HG03439 (cell line): ENCODE data around the gene RFT1.
"Not testable (repeated sequence)": the region's sequence is repeated elsewhere in the genome, so short reads cannot be mapped to it uniquely, and the experiment has no call there.

Experiments
- ATAC-seq: cut with Tn5 transposase; IDR thresholded peaks from one replicate; pipeline ENCODE4 v1.9.1; 2021; ENCODE audit warnings: mild to moderate bottlenecking, moderate library complexity; ENCODE audit not compliant: unreplicated experiment

Gene RFT1

GRCh38 chr3:53163444-53164387 is 33.5 kb upstream of the RFT1 start:
- no peak for ATAC-seq

DNA sequence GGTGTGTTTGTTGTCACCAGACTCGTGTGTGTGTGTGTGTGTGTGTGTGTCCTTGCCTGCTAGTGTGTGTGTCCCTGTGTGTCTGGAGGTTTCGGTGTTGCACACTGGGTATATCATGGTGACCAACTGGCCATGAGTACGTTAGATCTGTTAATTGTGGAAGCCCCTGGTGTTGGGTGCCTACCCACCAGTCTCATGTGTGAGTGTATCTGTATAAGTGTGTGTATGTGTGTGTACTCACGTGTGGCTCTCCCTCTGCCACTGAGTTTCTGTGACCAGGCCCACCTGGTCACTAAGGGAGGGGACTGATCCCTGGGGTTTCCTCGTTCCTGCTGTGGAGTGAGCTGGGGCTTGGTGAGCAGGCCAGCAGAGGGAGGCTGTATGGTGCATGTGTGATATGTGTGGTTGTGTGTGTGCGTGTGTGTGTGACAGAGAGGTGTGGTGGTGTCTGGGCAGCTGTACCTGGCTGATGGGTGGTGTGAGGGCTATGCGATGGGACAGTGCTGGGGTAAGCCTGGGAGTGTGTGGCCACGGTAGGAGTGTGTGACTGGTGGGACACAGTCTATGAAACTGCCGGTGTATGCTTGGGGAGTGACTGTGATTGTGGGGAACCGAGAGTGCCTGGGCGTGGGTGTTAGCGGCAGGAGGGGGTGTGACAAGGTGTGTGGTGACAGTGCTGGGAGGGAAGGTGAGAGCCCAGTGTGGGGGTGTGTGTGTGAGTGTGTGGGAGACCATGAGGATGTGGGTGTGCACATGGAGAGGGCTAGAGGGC is 32.6 kb upstream of the RFT1 start:
- no peak for ATAC-seq

DNA sequence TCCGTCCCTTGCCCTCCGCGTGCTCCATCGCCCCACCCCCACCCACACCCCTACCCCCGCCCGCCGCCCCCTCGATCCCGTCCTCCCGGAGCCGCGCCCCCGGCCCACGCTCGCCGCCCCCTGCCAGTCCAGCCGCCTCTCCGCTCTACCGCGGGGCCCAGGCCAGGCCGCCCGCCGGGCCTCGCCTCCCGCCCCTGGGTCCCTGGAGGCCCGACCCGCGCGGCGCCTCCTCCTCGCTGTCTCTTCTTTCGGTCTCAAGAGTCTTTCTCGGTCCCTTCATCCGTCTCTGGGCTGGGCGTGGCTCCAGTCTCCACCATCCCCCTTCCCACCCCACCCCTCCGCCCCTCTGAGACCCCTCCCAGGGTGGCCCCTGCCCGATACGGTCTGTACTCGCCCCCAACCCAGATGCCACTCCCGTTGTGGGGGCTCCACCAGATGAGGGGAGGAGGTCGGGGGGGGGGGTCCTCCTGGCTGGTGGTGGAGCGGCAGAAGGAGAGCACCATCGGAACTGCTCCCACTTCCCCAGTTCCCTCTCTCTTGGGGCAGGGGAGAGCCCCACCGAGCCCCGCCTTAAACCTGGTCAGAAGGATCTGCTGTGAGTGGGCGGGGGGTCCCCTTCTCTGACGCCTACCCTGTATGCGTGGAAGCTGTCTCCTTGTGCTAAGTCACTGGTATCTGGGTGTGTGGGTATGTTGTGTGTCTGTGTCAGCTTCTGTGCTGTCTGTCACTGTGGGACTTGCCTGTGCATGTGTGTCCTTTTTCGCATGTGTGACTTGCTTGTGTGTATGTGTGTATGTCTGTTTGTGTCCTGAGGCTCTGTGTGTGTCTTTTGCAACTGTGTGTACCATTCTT is 31.8 kb upstream of the RFT1 start:
- ATAC-seq = no peak

GRCh38 chr3:53161450-53161819 is 31.2 kb upstream of the RFT1 start:
- ATAC-seq = peak; percentile 8

DNA sequence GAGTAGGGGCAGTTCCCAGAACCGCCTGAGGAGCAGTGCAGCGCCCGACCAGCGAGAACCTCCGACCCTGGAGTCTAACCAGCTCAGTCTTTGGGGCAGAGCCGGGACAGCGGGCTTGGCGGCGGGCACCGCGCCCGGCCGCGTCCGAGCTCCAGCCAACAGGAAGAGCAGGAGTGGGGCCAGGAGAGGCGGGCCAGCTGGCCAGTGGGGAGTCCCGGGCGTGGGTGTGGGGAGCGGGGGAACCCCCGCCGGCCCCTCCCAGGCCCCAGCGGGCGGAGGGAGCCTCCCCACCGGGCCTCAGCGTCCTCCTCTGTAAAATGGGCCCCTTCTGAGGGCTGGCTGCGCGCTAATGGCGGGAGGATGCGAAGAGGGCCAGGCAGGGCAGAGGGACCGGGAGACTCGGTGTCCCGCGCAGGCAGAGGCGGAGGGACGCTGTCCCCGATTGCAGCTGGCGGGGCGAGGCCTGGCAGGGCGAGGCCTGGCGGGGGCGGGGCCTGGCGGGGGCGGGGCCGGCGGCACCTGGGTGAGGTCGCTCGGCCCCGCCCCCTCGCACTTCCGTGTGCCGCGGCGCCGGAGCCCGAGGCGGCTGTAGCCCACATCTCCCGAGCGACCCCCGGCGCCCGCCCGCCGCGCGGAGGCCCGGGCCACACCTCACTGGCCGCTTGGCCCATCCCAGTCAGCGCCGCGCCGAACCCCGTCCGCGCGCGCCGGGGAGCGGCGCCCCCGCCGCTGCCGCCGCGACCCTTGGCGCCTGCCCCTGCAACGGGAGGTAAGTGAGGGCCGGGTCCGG is 30.6 kb upstream of the RFT1 start, which contains the start of gene PRKCD:
PRKCD (plus strand) TSS at position 550 of the 790 bp plus-strand sequence. CDS start 17,214 bp downstream, outside the sequence.
- peak; percentile 45 for ATAC-seq

DNA sequence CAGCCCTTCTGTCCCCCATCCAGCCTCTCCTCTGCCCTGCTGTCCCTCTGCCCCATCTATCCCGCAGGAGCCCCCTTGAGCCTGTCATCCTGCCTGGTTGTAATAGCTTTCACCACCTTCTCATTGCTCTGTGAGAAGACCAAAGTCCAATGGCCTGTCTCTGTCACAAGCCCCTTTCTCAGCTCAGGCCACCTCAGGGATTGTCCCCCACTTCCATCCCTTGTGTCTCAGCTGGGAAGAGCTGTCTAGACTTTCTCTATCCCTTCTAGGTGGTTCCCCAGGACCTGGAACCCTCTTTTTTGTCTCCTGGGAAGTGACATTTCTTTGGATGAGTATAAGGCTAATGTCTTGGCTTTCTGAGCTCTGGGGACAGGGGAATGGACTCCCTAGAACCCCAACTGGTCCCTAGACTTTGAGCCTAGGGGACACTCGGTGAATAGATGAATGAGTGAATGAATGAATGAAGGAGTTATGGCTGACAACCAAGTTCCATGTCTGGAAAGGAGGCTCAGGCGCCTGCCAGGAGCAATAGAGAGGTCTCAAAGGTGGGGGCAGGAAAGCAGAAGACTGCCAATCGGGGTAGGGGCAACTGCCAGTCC is 29.9 kb upstream of the RFT1 start:
- no peak for ATAC-seq

- no peak for ATAC-seq
These were observed 29.2 kb upstream of the RFT1 start for GRCh38 chr3:53159156-53160060.

GRCh38 chr3:53158765-53159155 is 28.5 kb upstream of the RFT1 start:
- no peak for ATAC-seq

DNA sequence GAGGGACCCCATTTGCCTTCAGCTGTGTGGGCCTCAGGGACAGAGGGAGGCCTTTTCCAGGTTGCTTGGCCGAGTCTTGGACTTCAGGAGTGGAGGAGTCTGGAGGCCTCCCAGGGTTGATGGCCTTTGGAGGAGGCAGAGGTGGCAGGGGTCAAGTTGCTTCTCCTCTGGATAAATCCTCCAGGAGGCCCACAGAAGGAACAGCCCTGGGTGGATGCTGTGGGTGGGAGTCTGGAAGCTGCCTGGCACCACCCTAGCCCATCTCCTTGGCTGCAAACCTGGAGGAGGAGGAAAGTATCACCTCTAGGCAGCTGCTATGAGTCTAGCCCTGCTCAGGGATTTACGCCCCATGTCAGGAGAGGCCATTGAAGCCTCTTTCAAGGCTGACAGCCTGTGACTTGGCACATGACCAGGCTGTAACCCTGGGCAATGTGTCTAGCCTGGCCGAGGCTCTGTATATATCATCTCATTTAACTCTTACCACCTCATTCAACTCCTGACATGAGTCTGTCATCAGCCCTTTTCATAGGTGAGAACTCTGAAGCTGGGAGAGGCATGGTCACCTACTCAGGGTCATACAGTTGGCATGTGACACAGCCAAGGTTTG is 27.8 kb upstream of the RFT1 start:
- ATAC-seq = no peak

DNA sequence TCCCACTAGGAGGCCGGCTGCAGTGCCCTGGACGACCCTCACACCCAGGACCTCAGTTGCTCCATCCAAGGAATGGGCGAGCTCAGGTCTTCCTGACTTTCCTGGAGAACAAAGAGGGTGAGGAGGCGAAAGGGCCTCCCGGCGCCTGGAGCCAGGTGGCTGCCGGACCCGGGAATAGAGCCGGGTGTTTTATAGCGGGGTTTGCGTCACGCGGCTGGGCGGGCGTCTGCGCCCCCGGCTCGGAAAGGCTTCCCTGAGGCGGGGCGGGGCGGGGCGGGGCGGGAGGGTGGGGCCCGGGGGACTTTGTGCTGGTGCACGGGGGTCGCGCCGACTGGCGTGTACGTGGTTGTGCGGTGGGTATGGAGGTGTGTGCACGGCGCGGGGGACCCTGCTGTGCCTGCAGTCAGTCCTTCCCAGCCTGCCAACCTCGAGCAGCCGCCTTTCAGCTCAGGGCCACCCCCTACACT is 26.2 kb upstream of the RFT1 start:
- no peak for ATAC-seq

GRCh38 chr3:53155760-53156159 is 25.5 kb upstream of the RFT1 start:
- ATAC-seq = no peak

DNA sequence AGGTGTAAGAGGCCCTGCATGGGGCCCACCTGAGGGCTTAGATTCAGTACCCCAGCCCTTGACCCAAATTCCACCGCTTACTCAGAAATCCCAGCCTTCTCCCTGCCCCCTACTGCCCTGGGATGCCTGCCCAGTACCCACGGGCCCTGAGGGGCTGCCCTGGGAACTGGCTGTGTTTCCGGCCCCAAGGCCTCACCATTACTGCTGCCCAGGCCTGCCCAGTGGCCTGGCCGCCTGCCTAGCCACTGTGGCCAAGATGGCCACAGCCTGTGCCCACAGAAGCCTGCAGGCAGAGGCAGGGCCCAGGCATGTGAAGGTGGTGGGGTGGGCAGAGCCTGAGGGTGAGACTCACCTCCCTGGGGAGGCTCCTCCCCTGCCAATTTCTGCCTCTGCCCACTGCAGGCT is 24.6 kb upstream of the RFT1 start:
- no peak for ATAC-seq

DNA sequence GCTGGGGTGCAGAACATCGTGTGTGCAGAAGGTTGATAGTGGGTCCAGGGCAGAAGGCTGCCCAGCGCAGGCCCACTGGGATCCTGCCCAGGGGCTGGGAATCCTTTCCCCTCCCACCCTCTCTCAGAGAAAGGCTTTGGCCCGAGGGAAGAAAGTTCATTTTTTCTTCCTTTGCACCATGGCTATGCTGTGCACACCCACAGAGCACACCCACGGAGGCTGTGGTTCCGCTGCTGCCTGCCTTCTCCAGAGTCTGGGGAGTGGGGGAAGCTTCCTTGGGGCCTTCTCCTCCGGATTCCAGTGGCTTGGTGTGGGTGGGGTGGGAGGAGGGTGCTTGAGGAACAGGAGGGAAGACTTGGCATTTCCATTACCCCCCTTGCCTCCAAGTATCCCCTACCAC is 23.7 kb upstream of the RFT1 start:
- ATAC-seq = no peak

DNA sequence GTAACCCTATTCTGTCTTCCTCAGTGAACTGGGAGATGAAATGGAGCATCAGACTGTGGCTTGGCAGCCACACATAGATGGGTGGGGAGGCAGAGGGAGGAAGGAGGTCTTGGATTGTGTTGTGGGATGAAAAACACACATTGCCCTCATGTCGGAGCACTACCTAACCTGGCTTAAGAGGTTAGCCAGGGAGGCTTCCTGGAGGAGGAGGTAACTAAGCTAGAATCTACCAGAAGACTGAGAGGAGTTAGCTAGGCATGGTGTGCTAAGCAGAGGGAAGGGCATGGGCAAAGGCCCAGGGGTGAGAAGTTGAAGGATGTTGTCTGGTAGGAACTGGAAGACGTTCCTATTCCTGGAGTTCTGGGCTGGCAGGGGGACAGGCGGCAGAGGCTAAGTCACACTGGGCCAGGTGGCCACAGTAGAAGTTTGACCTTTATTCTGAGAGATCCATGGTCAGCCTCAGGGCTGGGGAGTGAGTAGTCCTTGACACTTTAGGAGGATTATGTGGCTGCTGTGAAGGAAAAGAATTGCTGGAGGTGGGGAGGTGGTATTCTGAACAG is 23.1 kb upstream of the RFT1 start:
- no peak for ATAC-seq

DNA sequence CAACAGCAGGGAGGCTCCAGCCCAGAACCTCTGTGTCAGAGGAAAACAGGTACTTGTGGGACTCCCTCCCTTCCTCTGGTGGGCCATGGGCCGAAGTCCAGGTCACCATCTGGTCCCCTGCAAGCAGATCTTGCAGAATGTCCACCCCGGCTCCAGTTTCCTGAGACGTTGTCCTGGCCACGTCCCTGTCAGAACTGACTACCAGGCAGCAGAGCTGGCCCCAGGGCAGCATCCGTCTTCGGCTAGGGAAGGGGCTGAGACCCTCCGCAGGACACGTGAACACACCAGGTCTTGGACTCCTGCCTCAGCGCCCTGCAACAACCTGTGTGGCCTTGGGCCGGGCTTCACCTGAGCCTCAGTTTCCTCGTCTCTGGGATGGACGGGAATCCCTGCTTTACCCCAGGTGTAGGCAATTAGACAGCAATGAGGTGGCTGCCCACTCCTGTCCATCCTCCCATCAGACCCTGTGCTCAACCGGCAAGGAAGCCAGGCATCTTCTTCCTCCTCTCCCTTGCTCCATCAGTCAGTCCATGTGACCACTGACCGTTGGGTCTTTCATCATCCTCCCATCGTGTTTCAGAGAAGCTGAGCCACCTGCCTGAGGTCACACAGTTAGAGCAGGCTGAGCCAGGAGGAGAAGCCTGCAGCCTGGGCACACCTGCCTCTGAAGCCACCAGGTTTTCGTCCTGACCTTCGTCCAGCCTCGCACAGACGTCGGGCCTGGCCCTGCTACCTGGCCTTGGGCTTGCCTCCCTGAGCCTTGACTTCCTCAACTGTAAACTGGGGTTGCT is 21.8 kb upstream of the RFT1 start:
- no peak for ATAC-seq

- no peak for ATAC-seq
These were observed 21.2 kb upstream of the RFT1 start for GRCh38 chr3:53151465-53151864.

DNA sequence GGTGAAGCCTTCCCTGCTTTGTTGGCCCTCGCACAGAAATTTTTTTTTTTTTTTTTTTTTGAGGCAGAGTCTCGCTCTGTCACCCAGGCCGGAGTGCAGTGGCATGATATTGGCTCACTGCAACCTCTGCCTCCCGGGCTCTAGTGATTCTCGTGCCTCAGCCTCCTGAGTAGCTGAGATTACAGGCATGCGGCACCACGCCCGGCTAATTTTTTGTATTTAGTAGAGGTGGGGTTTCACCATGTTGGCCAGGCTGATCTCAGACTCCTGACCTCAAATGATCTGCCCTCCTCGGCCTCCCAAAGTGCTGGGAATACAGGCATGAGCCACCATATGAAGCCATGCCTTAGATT is 20.8 kb upstream of the RFT1 start:
- ATAC-seq = not testable (repeated sequence)
